ENCODE measurements around the gene UCK2.

DNA sequence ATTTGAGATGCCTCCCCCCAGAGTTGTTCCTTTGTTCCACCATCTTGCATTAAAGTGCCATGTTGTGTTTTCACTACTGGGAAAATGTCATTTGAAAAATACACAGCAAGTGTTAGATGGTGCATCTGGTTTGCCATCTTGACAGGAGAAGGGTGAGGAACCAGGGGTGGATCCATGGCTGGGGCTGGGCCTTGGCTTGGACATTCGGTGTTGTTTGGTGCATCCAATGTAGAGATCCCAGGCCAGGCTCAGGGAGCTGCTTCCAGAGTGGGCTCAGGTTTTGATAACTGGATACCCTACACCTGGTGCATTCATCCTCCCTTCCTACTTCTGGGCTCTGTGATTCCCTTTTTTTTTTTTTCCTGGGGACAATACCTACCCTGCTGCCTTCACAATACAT is 103.5 kb downstream of the UCK2 start:
- TF ChIP-seq, protein P1, sequence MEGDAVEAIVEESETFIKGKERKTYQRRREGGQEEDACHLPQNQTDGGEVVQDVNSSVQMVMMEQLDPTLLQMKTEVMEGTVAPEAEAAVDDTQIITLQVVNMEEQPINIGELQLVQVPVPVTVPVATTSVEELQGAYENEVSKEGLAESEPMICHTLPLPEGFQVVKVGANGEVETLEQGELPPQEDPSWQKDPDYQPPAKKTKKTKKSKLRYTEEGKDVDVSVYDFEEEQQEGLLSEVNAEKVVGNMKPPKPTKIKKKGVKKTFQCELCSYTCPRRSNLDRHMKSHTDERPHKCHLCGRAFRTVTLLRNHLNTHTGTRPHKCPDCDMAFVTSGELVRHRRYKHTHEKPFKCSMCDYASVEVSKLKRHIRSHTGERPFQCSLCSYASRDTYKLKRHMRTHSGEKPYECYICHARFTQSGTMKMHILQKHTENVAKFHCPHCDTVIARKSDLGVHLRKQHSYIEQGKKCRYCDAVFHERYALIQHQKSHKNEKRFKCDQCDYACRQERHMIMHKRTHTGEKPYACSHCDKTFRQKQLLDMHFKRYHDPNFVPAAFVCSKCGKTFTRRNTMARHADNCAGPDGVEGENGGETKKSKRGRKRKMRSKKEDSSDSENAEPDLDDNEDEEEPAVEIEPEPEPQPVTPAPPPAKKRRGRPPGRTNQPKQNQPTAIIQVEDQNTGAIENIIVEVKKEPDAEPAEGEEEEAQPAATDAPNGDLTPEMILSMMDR (IDR thresholded peaks at IDR 0.05; ENCODE audit: low read depth, low read length), result no peak
- TF ChIP-seq EZH2phosphoT487 (IDR thresholded peaks at IDR 0.05; ENCODE audit: low read depth), result no peak
